ENCODE data around the gene GNG4. TPM values are rescaled to one million over a fixed set of nuclear protein-coding genes. Genes with fewer than 3 reads are reported as not detected.
A peak's percentile ranks its signal among the peaks of the same experiment; 100 is the strongest.
"Not testable (repeated sequence)": the region's sequence is repeated elsewhere in the genome, so short reads cannot be mapped to it uniquely, and the experiment has no call there.

GNG4 gene
- total RNA-seq, 1 donor from 2014 or later, result 0.60 TPM

- Mint-ChIP-seq H3K27me3 (ENCODE audit: low read depth) (peaks cover 44% of the 10 kb centered on the region), H3K27ac (ENCODE audit: unreplicated experiment) (no peak overlapping the region)
These were observed 971 bp upstream of the GNG4 start for GRCh38 chr1:235650341-235651169.

DNA sequence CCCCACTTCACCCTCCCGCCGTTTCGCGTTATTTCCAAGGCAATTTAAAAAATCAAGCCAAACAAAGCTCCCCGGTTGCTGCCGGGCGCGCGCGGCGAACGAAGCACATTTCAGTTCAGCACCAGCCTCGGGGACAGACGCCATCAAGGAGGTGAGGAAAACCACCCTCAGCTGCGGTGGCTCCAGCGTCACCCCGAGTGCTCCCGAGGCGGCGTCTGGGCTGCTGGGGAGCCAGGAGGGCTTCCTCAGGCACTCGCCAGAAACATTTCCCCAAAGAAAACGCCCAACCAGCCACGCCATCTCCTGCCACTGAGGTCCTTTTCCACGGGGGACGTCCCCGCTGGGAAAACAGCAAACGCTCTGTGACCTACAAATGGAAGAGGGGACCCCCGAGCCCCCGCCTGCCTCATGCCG, 623 bp downstream of the GNG4 start:
- H3K9me3 Mint-ChIP-seq (ENCODE audit: low read depth), result peaks cover 2% of the 10 kb centered on the region
- peak overlapping the region; percentile 80 for H3K4me3 Mint-ChIP-seq (ENCODE audit: unreplicated experiment)
- H3K4me1 Mint-ChIP-seq (ENCODE audit: low read depth), result peaks cover 15% of the 10 kb centered on the region

More at GRCh38 chr1:235650341-235651169, 971 bp upstream of the GNG4 start:
- TF ChIP-seq, protein P1, sequence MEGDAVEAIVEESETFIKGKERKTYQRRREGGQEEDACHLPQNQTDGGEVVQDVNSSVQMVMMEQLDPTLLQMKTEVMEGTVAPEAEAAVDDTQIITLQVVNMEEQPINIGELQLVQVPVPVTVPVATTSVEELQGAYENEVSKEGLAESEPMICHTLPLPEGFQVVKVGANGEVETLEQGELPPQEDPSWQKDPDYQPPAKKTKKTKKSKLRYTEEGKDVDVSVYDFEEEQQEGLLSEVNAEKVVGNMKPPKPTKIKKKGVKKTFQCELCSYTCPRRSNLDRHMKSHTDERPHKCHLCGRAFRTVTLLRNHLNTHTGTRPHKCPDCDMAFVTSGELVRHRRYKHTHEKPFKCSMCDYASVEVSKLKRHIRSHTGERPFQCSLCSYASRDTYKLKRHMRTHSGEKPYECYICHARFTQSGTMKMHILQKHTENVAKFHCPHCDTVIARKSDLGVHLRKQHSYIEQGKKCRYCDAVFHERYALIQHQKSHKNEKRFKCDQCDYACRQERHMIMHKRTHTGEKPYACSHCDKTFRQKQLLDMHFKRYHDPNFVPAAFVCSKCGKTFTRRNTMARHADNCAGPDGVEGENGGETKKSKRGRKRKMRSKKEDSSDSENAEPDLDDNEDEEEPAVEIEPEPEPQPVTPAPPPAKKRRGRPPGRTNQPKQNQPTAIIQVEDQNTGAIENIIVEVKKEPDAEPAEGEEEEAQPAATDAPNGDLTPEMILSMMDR (IDR thresholded peaks at IDR 0.05), result no peak
- H3K9me3 Mint-ChIP-seq (ENCODE audit: low read depth), result peaks cover 3% of the 10 kb centered on the region
- H3K36me3 Mint-ChIP-seq (ENCODE audit: low read depth), result peaks cover 2% of the 10 kb centered on the region
- H3K4me1 Mint-ChIP-seq (ENCODE audit: low read depth), result peaks cover 15% of the 10 kb centered on the region
- H3K4me3 Mint-ChIP-seq (ENCODE audit: unreplicated experiment), result peak overlapping the region; percentile 55
- DNase-seq (ENCODE audit: low spot score), result no peak

GRCh38 chr1:235648407-235648907, 1.1 kb downstream of the GNG4 start:
- no peaks in the 10 kb centered on the region for H3K9me3 Mint-ChIP-seq (ENCODE audit: low read depth)
- TF ChIP-seq, protein P1 (IDR thresholded peaks at IDR 0.05), result no peak
- H3K27me3 Mint-ChIP-seq (ENCODE audit: low read depth), result peaks cover 44% of the 10 kb centered on the region
- DNase-seq (ENCODE audit: low spot score), result no peak
- peaks cover 15% of the 10 kb centered on the region for H3K4me1 Mint-ChIP-seq (ENCODE audit: low read depth)
- H3K36me3 Mint-ChIP-seq (ENCODE audit: low read depth), result peaks cover 2% of the 10 kb centered on the region
- H3K27ac Mint-ChIP-seq (ENCODE audit: unreplicated experiment), result no peak overlapping the region
- peak overlapping the region; percentile 80 for H3K4me3 Mint-ChIP-seq (ENCODE audit: unreplicated experiment)

More for the DNA sequence above, 623 bp downstream of the GNG4 start:
- H3K27ac Mint-ChIP-seq (ENCODE audit: unreplicated experiment), result no peak overlapping the region
- TF ChIP-seq, protein P1 (IDR thresholded peaks at IDR 0.05), result no peak
- H3K36me3 Mint-ChIP-seq (ENCODE audit: low read depth), result peaks cover 2% of the 10 kb centered on the region
- H3K27me3 Mint-ChIP-seq (ENCODE audit: low read depth), result peaks cover 46% of the 10 kb centered on the region
- no peak for DNase-seq (ENCODE audit: low spot score)

DNA sequence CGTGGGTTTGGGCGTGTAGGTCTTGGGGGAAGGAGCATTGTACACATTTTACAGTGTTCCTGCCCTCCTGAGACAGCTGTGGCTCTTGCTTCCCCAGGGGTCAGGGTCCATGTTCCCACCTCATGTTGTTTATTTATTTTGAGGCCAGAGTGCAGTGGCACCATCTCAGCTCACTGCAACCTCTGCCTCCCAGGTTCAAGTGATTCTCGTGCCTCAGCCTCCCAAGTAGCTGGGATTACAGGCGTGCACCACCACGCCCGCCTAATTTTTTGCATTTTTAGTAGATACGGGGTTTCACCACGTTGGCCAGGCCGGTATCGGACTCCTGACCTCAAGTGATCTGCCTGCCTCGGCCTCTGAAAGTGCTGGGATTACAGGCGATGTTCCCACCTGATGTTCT, 2.0 kb downstream of the GNG4 start:
- not testable (repeated sequence) for DNase-seq (ENCODE audit: low spot score); H3K36me3 Mint-ChIP-seq (ENCODE audit: low read depth); H3K4me3 Mint-ChIP-seq (ENCODE audit: unreplicated experiment); H3K9me3 Mint-ChIP-seq (ENCODE audit: low read depth); H3K27ac Mint-ChIP-seq (ENCODE audit: unreplicated experiment)
- peaks cover 43% of the 10 kb centered on the region for H3K27me3 Mint-ChIP-seq (ENCODE audit: low read depth)
- H3K4me1 Mint-ChIP-seq (ENCODE audit: low read depth), result peaks cover 18% of the 10 kb centered on the region

DNA sequence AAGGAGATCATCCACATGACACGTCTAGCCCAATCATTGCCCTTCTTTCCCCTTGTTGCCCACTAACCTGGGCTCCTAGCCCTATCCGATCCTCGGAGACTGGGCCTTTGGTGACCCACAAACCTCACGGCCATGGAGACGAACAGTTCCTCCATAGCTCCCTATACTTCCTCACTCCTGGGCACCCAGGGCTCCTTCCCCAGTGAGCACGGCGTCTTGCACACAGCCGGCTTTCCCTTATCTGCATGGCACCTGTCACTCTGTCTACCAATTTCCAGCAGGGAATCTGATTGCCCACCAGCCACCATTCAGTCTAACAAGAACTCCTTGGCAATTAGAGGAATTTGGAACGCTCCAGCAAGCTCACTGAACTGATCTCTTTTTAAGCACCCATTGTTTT, 3.1 kb downstream of the GNG4 start:
- Mint-ChIP-seq H3K4me1 (ENCODE audit: low read depth) (peaks cover 25% of the 10 kb centered on the region), H3K4me3 (ENCODE audit: unreplicated experiment) (no peak overlapping the region), H3K36me3 (ENCODE audit: low read depth) (peaks cover 2% of the 10 kb centered on the region), H3K9me3 (ENCODE audit: low read depth) (no peaks in the 10 kb centered on the region), H3K27me3 (ENCODE audit: low read depth) (peaks cover 42% of the 10 kb centered on the region), H3K27ac (ENCODE audit: unreplicated experiment) (no peak overlapping the region)
- no peak for DNase-seq (ENCODE audit: low spot score)
- TF ChIP-seq, protein P1 (IDR thresholded peaks at IDR 0.05), result no peak
